Progenitor cell of endocrine pancreas (in vitro differentiated cells): ENCODE results near the gene GRIK2. TPM values are rescaled to one million over a fixed set of nuclear protein-coding genes. Genes with fewer than 3 reads are reported as not detected.
A peak's percentile ranks its signal among the peaks of the same experiment; 100 is the strongest.

Source experiments
- DNase-seq: peaks from one replicate; pipeline ENCODE4 v3.0.0; 2021; ENCODE audit warnings: low spot score; ENCODE audit not compliant: unreplicated experiment
- H3K27ac Mint-ChIP-seq: 2 replicates; pipeline ENCODE4 v1.8.0; 2021; ENCODE audit warnings: mild to moderate bottlenecking, moderate library complexity, mixed read lengths
- H3K27me3 Mint-ChIP-seq: 2 replicates; pipeline ENCODE4 v1.8.0; 2021; ENCODE audit warnings: mixed read lengths
- H3K36me3 Mint-ChIP-seq: 2 replicates; pipeline ENCODE4 v1.8.0; 2022; ENCODE audit warnings: mixed read lengths; ENCODE audit not compliant: insufficient read depth
- H3K4me1 Mint-ChIP-seq: 2 replicates; pipeline ENCODE4 v1.8.0; 2021; ENCODE audit warnings: low read depth, mixed read lengths
- H3K4me3 Mint-ChIP-seq: 2 replicates; pipeline ENCODE4 v1.8.0; 2021; ENCODE audit warnings: low read depth, mild to moderate bottlenecking, moderate library complexity, mixed read lengths
- H3K9me3 Mint-ChIP-seq: 2 replicates; pipeline ENCODE4 v1.8.0; 2021; ENCODE audit warnings: low read depth, mixed read lengths
- total RNA-seq: library from RNA; stranded (reverse); gene quantifications from 2 replicates; pipeline ENCODE4 v1.2.1, GENCODE V29; 2021
- TF ChIP-seq, protein P1 (sequence below): fragments of 200-600 bp; sonication (generic); IDR thresholded peaks from one replicate; pipeline ENCODE4 v1.5.0; 2021; ENCODE audit warnings: antibody characterized with exemption, mild to moderate bottlenecking; ENCODE audit not compliant: unreplicated experiment

Gene GRIK2
- total RNA-seq, 1 donor from 2014 or later = 6.3 TPM

DNA sequence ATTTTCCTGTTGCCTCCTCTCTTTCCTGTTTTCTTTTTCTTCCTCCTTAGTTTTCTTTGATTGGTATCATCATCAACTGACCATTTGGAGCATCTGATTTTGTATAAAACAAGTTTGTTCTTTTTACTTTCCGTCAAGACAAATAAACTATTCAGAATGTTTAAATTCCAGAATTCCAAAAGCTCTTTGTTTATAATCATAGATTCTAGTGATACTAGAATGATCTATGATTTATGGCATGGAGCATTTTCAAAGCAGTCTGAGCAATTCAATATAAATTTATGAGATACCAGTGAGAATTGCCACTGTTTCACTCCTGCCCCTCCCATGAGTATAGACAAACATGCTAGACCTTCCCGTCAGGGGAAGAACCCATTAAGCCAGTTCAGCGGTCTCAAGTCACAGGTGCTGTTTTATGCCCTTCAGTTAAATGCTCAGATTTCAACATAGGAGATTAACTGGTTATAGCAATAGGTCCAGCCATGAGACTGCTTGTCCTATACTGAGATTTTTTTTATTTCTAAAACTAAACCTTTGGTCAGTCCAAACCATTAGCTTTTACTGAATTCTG lies 60.7 kb downstream of the GRIK2 start:
- no peak for DNase-seq
- Mint-ChIP-seq H3K27me3 (no peaks in the 10 kb centered on the region), H3K36me3 (no peaks in the 10 kb centered on the region), H3K4me3 (no peak overlapping the region), H3K4me1 (no peaks in the 10 kb centered on the region), H3K9me3 (no peaks in the 10 kb centered on the region), H3K27ac (no peak overlapping the region)
- TF ChIP-seq, protein P1, sequence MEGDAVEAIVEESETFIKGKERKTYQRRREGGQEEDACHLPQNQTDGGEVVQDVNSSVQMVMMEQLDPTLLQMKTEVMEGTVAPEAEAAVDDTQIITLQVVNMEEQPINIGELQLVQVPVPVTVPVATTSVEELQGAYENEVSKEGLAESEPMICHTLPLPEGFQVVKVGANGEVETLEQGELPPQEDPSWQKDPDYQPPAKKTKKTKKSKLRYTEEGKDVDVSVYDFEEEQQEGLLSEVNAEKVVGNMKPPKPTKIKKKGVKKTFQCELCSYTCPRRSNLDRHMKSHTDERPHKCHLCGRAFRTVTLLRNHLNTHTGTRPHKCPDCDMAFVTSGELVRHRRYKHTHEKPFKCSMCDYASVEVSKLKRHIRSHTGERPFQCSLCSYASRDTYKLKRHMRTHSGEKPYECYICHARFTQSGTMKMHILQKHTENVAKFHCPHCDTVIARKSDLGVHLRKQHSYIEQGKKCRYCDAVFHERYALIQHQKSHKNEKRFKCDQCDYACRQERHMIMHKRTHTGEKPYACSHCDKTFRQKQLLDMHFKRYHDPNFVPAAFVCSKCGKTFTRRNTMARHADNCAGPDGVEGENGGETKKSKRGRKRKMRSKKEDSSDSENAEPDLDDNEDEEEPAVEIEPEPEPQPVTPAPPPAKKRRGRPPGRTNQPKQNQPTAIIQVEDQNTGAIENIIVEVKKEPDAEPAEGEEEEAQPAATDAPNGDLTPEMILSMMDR = no peak

DNA sequence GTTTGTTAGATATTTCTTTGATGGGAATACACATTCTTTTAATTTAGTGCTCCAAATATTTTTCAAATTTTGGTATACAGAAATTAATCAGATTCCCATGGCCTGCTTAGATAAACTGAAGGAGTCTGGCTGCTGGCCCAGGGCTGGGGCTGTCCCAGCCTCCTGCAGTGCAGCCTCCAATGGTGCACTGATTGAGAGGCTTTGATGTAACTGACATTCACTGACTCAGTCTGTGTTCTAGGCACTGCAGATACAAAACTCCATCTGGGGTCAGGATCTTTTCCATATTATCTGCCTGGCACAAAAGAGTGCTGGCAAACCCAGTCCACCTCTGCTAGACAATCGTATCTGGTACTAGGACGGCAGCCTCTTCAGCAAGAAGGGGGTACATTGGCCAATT lies 64.8 kb downstream of the GRIK2 start:
- DNase-seq = no peak
- H3K27ac Mint-ChIP-seq = no peak overlapping the region
- TF ChIP-seq, protein P1 = no peak
- H3K4me1 Mint-ChIP-seq = no peaks in the 10 kb centered on the region
- no peaks in the 10 kb centered on the region for H3K27me3 Mint-ChIP-seq
- H3K4me3 Mint-ChIP-seq = no peak overlapping the region
- peaks cover 3% of the 10 kb centered on the region for H3K9me3 Mint-ChIP-seq
- no peaks in the 10 kb centered on the region for H3K36me3 Mint-ChIP-seq

DNA sequence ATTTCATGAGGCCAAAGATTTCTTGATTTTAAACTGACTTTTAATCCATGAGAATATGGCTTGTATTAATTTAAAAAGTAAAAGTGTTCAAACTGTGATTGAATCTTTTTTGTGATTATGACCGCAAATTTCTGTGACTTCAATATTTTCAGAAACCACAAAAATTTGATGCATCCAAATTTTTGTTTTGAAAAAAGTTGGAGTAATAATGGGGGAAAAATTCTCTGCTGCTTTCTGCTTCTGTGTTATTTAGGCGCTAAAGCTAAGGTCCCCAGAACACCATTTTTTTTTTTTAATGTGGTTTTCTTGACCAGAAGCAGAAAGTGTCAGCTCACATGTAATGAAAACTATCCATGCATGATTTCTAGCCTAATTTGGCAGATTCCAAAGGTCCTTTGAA lies 65.3 kb downstream of the GRIK2 start:
- no peaks in the 10 kb centered on the region for H3K36me3 Mint-ChIP-seq
- H3K9me3 Mint-ChIP-seq = peaks cover 3% of the 10 kb centered on the region
- no peaks in the 10 kb centered on the region for H3K4me1 Mint-ChIP-seq
- no peak for DNase-seq
- TF ChIP-seq, protein P1 = no peak
- no peak overlapping the region for H3K4me3 Mint-ChIP-seq
- no peak overlapping the region for H3K27ac Mint-ChIP-seq
- H3K27me3 Mint-ChIP-seq = no peaks in the 10 kb centered on the region

DNA sequence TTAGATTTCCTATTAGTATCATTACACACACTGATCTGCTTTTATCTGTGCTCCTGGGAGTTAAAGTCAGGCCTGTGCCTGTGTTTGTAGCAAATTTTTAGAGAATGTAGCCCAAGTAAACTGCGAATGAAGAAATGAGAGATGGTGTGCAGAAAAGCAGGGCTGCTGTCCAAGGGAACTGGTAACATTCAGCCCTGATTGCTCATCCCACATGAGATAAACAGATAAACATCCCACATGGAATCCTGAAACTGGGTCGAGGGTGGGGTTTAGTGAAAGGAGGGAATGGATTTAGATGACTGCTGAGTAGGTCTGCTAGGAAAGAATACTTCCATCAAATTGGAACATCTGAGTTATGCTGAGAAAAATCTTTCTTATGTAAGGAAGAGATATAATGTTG lies 69.1 kb downstream of the GRIK2 start:
- TF ChIP-seq, protein P1 = no peak
- Mint-ChIP-seq H3K4me3 (no peak overlapping the region), H3K27me3 (no peaks in the 10 kb centered on the region), H3K4me1 (no peaks in the 10 kb centered on the region), H3K9me3 (peaks cover 3% of the 10 kb centered on the region), H3K36me3 (no peaks in the 10 kb centered on the region), H3K27ac (peak overlapping the region; percentile 17)
- no peak for DNase-seq

DNA sequence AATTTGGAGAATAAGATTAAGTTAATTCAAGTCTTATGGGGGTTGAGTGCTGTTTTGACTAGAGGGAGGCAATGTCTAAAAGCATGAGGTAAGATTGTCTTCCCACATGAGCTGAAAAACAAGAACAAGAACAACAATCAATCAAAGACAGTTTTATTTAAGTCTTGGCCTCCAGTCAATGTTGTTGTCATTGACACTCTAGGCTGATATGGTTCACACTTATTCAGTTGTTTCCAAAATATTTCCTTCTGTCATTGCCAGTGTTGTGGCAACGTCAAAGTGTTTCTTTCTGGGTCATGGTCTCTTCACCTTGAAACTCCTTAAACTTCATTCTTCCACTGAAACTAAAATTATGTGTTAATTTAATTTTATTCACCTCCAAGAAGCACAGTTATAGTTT lies 72.4 kb downstream of the GRIK2 start:
- Mint-ChIP-seq H3K36me3 (no peaks in the 10 kb centered on the region), H3K27me3 (no peaks in the 10 kb centered on the region), H3K9me3 (no peaks in the 10 kb centered on the region), H3K4me3 (no peak overlapping the region), H3K4me1 (no peaks in the 10 kb centered on the region), H3K27ac (no peak overlapping the region)
- TF ChIP-seq, protein P1 = no peak
- no peak for DNase-seq
